GM23338 (cell line): ENCODE data around the gene PALLD. TPM values are rescaled to one million over a fixed set of nuclear protein-coding genes. Genes with fewer than 3 reads are reported as not detected.

Experiments used
- CREB1 ChIP-seq: fragments of 250-450 bp; sonication (Bioruptor Pico); IDR thresholded peaks from 2 replicates; pipeline ENCODE4 v1.5.0; 2020; ENCODE audit warnings: low read depth, mild to moderate bottlenecking, moderate library complexity
- ETS1 ChIP-seq: IDR thresholded peaks from 2 replicates; pipeline ENCODE4 v1.6.1; 2016; ENCODE audit warnings: antibody characterized with exemption
- POLR2AphosphoS5 ChIP-seq: IDR thresholded peaks from 2 replicates; pipeline ENCODE4 v1.6.1; 2016; ENCODE audit warnings: antibody characterized with exemption, low read depth
- REST ChIP-seq: IDR thresholded peaks from one replicate; pipeline ENCODE4 v1.6.1; 2018; ENCODE audit warnings: antibody characterized with exemption; ENCODE audit not compliant: unreplicated experiment
- STAT1 ChIP-seq: IDR thresholded peaks from one replicate; pipeline ENCODE4 v1.6.1; 2016; ENCODE audit warnings: antibody characterized with exemption; ENCODE audit not compliant: unreplicated experiment
- ZNF331 ChIP-seq: fragments of 250-450 bp; sonication (Bioruptor Pico); IDR thresholded peaks from 2 replicates; pipeline ENCODE4 v1.5.0; 2020; ENCODE audit warnings: low read depth, mild to moderate bottlenecking, moderate library complexity
- ZNF462 ChIP-seq: fragments of 250-450 bp; sonication (Bioruptor Pico); IDR thresholded peaks from 2 replicates; pipeline ENCODE4 v1.5.0; 2020; ENCODE audit warnings: mild to moderate bottlenecking, moderate library complexity
- polyA plus RNA-seq: library from polyadenylated mRNA; unstranded; fragments of >200 nt; fragmentation: Nextera tagmentation; extraction: Ambion mirVana; gene quantifications from 2 replicates; pipeline ENCODE4 v1.2.1, GENCODE V29; 2016
- total RNA-seq: library from RNA; depleted of rRNA; stranded (reverse); fragments of >200 nt; shearing (Covaris generic); gene quantifications from 2 replicates; pipeline ENCODE4 v1.2.3, GENCODE V29; 2014

The PALLD gene
- total and polyA plus RNA-seq, 2 experiments from 2014 or later: 13.1 to 30.2 TPM

- TF ChIP-seq ZNF462: no peak
- TF ChIP-seq ZNF331 (CRISPR knock-in tag): no peak
- no peak for TF ChIP-seq CREB1 (CRISPR knock-in tag)
- no peak for TF ChIP-seq REST
- no peak for TF ChIP-seq STAT1
- TF ChIP-seq POLR2AphosphoS5: no peak
- TF ChIP-seq ETS1: no peak
Measured at GRCh38 chr4:168870004-168870403, 373.2 kb downstream of the PALLD start (continued).
